HL-60/S4 (cell line): ENCODE measurements around the gene PIK3R1.

ENCODE experiments used
- in situ Hi-C: fragments of 300-500 bp; cut with MboI; formaldehyde crosslinking; loops from 2 replicates; pipeline ENCODE4 v1.14.3; 2022; ENCODE audit warnings: low sequenced_read_pairs

Gene PIK3R1

GRCh38 chr5:68344447-68345111 is 129.0 kb downstream of the PIK3R1 start:
- in situ Hi-C loops = no loop called here

DNA sequence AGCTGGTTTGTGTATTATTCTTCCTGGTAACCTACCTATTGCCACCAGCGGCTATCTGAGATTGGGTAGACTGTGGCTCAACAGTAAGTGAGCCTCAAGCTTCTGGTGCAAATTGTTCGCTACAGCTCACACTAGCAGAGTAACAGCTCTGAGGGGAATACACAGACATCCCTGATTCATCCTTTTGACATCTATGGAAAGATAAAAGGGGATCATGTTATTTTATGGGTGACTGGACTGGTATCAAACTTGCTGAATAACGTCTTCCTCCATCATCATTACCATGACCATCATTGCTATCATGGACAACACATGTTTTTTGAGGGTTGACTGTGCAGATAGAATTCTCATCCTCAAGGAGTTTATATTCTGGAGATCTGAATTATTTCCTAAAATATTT is 129.6 kb downstream of the PIK3R1 start:
- in situ Hi-C loops = no loop called here

GRCh38 chr5:68345582-68345981 is 130.0 kb downstream of the PIK3R1 start:
- in situ Hi-C loops = no loop called here

GRCh38 chr5:68347536-68347935 is 132.0 kb downstream of the PIK3R1 start:
- in situ Hi-C loops = no loop called here

DNA sequence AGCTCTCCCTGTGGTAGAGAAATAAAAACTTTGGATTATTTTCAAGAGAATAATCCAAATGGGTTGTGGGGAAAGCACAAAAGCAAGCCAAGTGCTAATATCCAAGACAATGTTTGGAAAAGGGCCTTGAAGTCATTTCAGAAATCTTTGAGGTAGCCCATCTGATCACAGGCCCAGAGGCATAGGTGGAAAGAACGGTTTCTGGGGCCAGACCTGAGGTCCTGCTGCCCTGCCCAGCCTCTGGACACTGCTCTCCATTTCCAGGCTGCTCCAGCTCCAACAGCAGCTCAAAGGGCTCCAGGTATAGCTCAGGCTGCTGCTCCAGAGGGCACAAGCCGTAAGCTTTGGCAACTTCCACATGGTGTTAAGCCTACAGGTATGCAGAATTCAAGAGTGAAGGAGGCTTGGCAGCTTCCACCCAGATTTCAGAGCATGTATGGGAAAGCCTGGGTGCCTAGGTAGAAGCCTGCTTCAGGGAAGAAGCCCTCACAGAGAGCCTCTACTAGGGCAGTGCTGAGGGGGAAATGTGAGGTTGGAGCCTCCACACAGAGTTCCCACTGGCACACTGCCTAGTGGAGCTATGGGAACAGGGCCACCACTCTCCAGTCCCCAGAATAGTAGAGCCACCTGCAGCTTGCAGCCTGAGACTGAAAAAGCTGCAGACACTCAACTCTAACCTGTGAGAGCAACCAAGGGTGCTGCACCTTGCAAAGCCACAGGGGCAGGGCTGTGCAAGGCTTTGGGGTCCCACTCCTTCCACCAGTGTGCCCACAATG is 133.1 kb downstream of the PIK3R1 start:
- in situ Hi-C loops = no loop called here

GRCh38 chr5:68350176-68350575 is 134.6 kb downstream of the PIK3R1 start:
- in situ Hi-C loops = no loop called here
